Measurements from ENCODE around the gene SZT2.

Gene SZT2

DNA sequence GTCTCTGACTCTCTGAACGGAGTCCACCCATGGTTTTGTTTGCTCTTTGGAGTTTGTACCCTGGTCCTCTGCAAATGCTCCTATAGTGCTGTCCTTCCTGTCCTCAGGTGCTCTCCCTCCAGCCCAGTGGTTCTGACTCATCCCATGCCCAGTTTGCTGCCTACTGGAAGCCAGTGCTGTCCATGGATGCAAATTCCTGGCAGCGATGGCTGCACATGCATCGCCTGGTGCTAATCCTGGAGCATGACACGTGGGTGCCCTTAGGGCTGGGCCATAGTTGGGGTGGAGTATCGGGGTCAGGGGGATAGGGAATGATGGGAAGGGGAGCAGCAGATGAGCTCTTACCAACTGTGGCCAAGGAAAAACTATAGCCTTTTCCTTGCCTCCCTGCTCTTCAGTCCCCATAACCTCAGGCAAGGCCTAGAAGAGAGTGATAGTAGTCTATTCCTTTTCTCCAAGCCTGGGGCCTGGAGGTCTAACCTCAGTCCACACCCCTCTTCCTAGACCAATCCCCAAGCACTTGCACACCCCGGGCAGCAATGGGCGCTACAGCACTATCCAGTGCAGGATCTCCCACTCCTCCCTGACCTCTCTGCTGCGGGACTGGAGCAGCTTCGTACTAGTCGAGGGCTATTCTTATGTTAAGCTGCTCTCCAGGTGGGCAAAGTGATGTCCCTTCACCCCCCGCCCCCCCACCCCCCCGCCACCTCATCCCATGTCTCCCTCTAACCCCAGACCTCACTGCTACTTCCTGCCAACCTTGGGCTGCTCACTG is 32.5 kb downstream of the SZT2 start:
- H3K4me3 ChIP-seq (ENCODE audit: low read depth, low read length) = no peak overlapping the region
- TF ChIP-seq CTCF (conservative IDR thresholded peaks at IDR 0.05; ENCODE audit: low read depth, low read length) = no peak
- DNase-seq (ENCODE audit: low read depth) = no peak

GRCh38 chr1:43422995-43423671 is 33.4 kb downstream of the SZT2 start:
- no peak overlapping the region for H3K4me3 ChIP-seq (ENCODE audit: low read depth, low read length)
- no peak for DNase-seq (ENCODE audit: low read depth)
- no peak for TF ChIP-seq CTCF (conservative IDR thresholded peaks at IDR 0.05; ENCODE audit: low read depth, low read length)

- no peak overlapping the region for H3K4me3 ChIP-seq (ENCODE audit: low read depth, low read length)
- TF ChIP-seq CTCF (conservative IDR thresholded peaks at IDR 0.05; ENCODE audit: low read depth, low read length) = no peak
- no peak for DNase-seq (ENCODE audit: low read depth)
These were observed 34.2 kb downstream of the SZT2 start for GRCh38 chr1:43423672-43424550.

DNA sequence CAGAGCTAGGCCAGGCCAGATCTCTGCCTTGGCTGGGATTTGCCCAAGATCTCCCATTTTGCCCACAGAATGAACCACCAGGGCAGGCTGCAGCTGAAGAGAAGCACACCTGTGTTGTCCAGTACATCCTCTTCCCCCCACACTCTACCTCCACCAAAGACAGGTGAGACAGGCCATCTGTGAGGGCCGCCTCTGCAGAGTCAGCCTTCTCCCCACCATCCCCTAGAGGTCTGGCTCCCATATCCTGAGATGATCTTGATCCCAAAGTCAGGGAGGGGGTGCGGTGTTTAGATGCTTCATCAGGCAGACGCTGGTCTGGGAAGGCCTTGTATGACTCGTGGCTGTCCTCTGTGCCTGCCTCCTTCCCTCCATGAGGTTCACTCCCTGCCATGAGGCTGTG is 35.3 kb downstream of the SZT2 start:
- DNase-seq (ENCODE audit: low read depth) = no peak
- no peak overlapping the region for H3K4me3 ChIP-seq (ENCODE audit: low read depth, low read length)
- no peak for TF ChIP-seq CTCF (conservative IDR thresholded peaks at IDR 0.05; ENCODE audit: low read depth, low read length)

- H3K4me3 ChIP-seq (ENCODE audit: low read depth, low read length) = no peak overlapping the region
- no peak for TF ChIP-seq CTCF (conservative IDR thresholded peaks at IDR 0.05; ENCODE audit: low read depth, low read length)
- no peak for DNase-seq (ENCODE audit: low read depth)
These were observed 36.5 kb downstream of the SZT2 start for GRCh38 chr1:43426221-43426620.

DNA sequence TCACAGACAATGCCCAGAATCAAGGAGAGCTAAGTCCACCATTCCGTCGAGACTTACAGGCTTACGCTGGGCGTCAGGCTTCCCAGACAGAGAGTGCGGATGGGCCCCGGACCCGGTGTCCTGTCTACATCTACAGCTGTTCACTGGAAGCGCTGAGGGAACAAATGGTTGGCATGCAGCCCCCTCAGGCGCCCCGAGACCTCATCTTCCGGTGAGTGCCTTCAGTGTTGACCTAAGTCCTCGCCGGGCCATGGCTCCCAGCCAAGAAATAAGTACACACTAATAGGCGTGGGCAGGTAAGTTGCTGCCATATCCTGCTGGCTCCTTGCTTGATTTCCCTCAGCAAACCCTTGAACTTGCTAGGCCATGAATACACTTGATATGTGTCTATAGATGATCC is 37.8 kb downstream of the SZT2 start:
- no peak for DNase-seq (ENCODE audit: low read depth)
- H3K4me3 ChIP-seq (ENCODE audit: low read depth, low read length) = no peak overlapping the region
- no peak for TF ChIP-seq CTCF (conservative IDR thresholded peaks at IDR 0.05; ENCODE audit: low read depth, low read length)
